GM18517 (cell line): ENCODE measurements around the gene TAOK3.
A peak's percentile ranks its signal among the peaks of the same experiment; 100 is the strongest.
"Not testable (repeated sequence)": the region's sequence is repeated elsewhere in the genome, so short reads cannot be mapped to it uniquely, and the experiment has no call there.

ENCODE experiments used
- ATAC-seq: cut with Tn5 transposase; IDR thresholded peaks from one replicate; pipeline ENCODE4 v1.9.1; 2021; ENCODE audit warnings: mild to moderate bottlenecking, moderate library complexity; ENCODE audit not compliant: unreplicated experiment

Gene TAOK3

GRCh38 chr12:118304093-118304492, 68.6 kb downstream of the TAOK3 start:
- ATAC-seq = no peak

- ATAC-seq = no peak
Observed at GRCh38 chr12:118302053-118302452, 70.7 kb downstream of the TAOK3 start.

GRCh38 chr12:118299791-118300460, 72.8 kb downstream of the TAOK3 start:
- ATAC-seq = no peak

GRCh38 chr12:118297284-118297683, 75.4 kb downstream of the TAOK3 start:
- ATAC-seq = no peak

GRCh38 chr12:118292836-118293235, 79.9 kb downstream of the TAOK3 start:
- ATAC-seq = no peak

GRCh38 chr12:118290130-118290529, 82.6 kb downstream of the TAOK3 start:
- ATAC-seq = no peak

- no peak for ATAC-seq
Observed at GRCh38 chr12:118288174-118288573, 84.5 kb downstream of the TAOK3 start.

- ATAC-seq = no peak
Observed at GRCh38 chr12:118287728-118288127, 85.0 kb downstream of the TAOK3 start.

GRCh38 chr12:118282767-118283166, 89.9 kb downstream of the TAOK3 start:
- ATAC-seq = no peak

GRCh38 chr12:118278288-118278687, 94.4 kb downstream of the TAOK3 start:
- not testable (repeated sequence) for ATAC-seq

GRCh38 chr12:118274066-118274465, 98.6 kb downstream of the TAOK3 start:
- ATAC-seq = no peak

GRCh38 chr12:118271770-118272417, 100.8 kb downstream of the TAOK3 start:
- no peak for ATAC-seq

GRCh38 chr12:118271183-118271582, 101.5 kb downstream of the TAOK3 start:
- no peak for ATAC-seq

- no peak for ATAC-seq
Observed at GRCh38 chr12:118269806-118270205, 102.9 kb downstream of the TAOK3 start.

GRCh38 chr12:118259079-118259478, 113.6 kb downstream of the TAOK3 start:
- ATAC-seq = no peak

- ATAC-seq = no peak
Observed at GRCh38 chr12:118256352-118256751, 116.4 kb downstream of the TAOK3 start.

GRCh38 chr12:118249547-118249946, 123.2 kb downstream of the TAOK3 start:
- ATAC-seq = no peak

- not testable (repeated sequence) for ATAC-seq
Observed at GRCh38 chr12:118245886-118246285, 126.8 kb downstream of the TAOK3 start.

- ATAC-seq = no peak
Observed at GRCh38 chr12:118238888-118239287, 133.8 kb downstream of the TAOK3 start.

- no peak for ATAC-seq
Observed at GRCh38 chr12:118237908-118238307, 134.8 kb downstream of the TAOK3 start.

GRCh38 chr12:118237052-118237665, 135.5 kb downstream of the TAOK3 start:
- ATAC-seq = peak; percentile 96

GRCh38 chr12:118220702-118221101, 152.0 kb downstream of the TAOK3 start:
- ATAC-seq = no peak
